ENCODE measurements around the gene PAPSS2. TPM values are rescaled to one million over a fixed set of nuclear protein-coding genes. Genes with fewer than 3 reads are reported as not detected.

Gene PAPSS2
- total RNA-seq, 4 donors from 2014 or later, result 2.2 to 5.1 (median 4.5) TPM

DNA sequence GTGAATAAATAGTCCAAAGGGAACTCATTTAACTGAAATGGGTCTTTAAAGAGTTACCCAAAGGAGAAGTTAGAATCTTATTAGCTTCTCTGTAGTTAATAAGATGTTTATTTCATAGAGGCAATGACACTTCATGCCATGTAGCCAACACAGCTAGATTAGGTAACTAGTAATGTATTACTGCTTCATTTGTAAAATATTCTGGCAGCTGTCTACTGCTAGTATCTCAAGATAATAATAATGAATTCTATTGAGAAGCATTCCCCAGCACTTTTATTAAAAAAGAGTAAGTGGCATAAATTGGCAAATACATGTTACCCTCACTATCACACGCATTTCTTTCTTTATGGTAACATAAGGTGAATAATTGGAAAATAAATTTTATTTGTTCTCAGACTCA, 10.1 kb downstream of the PAPSS2 start:
- TF ChIP-seq, protein P1, sequence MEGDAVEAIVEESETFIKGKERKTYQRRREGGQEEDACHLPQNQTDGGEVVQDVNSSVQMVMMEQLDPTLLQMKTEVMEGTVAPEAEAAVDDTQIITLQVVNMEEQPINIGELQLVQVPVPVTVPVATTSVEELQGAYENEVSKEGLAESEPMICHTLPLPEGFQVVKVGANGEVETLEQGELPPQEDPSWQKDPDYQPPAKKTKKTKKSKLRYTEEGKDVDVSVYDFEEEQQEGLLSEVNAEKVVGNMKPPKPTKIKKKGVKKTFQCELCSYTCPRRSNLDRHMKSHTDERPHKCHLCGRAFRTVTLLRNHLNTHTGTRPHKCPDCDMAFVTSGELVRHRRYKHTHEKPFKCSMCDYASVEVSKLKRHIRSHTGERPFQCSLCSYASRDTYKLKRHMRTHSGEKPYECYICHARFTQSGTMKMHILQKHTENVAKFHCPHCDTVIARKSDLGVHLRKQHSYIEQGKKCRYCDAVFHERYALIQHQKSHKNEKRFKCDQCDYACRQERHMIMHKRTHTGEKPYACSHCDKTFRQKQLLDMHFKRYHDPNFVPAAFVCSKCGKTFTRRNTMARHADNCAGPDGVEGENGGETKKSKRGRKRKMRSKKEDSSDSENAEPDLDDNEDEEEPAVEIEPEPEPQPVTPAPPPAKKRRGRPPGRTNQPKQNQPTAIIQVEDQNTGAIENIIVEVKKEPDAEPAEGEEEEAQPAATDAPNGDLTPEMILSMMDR (IDR thresholded peaks at IDR 0.05), result no peak
- no peak for TF ChIP-seq POLR2A (IDR thresholded peaks at IDR 0.05)
- intact Hi-C loops (cut with DNase I; ENCODE audit: low total_unique reads), result no loop called here
- WGBS, 2 donors, result 93 to 96% methylated on average over 1 of the region's 1 CpG
- no peak for DNase-seq (ENCODE audit: low spot score in 2 of 2)
- H3K4me3 ChIP-seq (ENCODE audit: low read depth, poor library complexity, severe bottlenecking), result no peak overlapping the region

DNA sequence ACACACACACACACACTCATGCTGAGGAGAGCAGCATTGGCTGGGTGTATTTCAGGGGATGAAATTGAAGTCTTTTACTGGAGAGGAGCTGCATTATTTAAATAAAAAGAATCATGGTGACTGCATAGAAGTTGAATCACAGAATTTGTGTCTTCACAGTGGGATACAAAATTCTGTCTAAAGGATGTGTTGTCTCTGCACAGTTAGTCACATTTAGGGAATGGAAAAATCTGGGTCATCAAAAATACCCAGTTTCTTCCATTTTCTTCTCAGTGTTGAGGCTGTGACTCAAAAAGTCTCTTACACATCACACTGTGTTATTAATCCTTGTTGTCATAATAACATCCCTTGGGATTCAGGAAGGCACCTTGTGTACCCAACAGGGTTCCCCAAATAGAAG, 10.9 kb downstream of the PAPSS2 start:
- TF ChIP-seq, protein P1 (IDR thresholded peaks at IDR 0.05), result no peak
- intact Hi-C loops (cut with DNase I; ENCODE audit: low total_unique reads), result no loop called here
- DNase-seq (ENCODE audit: low spot score in 2 of 2), result no peak

DNA sequence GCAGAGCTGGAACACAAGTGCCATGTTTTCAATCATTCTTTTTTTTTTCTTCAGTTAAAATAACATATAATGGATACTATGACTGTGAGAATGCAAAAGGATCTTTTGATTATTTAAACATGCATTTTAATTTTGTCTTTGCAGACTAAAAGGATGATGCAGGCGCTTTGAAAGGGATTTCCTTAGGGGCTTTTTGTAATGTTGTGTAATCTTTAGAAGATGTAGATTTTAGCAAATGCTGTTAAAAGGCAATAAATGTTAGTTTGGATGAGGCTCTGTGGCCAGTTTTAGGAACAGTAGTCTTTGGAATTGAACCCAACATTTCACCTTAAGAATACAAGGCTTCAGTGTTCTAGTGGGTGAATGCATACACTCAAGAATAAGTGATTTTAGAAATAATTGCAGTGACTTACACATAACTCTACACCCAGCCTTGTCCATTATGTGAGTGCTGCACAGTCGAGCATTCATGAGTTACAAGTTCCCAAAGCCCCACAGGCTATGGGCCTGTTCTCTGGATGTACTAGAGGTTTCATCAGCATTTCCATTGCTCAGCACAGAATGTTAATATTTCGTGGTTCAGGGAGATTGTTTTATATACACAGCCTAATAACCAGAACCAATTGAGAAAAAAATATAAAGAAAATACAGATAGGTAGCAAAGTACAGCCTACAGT, 11.6 kb downstream of the PAPSS2 start:
- TF ChIP-seq POLR2A (IDR thresholded peaks at IDR 0.05), result no peak
- TF ChIP-seq, protein P1 (IDR thresholded peaks at IDR 0.05), result no peak
- H3K4me3 ChIP-seq (ENCODE audit: low read depth, poor library complexity, severe bottlenecking), result no peak overlapping the region
- 50% methylated on average over 3 of the region's 3 CpGs for WGBS, 2 donors
- DNase-seq (ENCODE audit: low spot score in 2 of 2), result no peak
- intact Hi-C loops (cut with DNase I; ENCODE audit: low total_unique reads), result no loop called here

More for the DNA sequence above, 10.9 kb downstream of the PAPSS2 start:
- no peak overlapping the region for H3K4me3 ChIP-seq (ENCODE audit: low read depth, poor library complexity, severe bottlenecking)

DNA sequence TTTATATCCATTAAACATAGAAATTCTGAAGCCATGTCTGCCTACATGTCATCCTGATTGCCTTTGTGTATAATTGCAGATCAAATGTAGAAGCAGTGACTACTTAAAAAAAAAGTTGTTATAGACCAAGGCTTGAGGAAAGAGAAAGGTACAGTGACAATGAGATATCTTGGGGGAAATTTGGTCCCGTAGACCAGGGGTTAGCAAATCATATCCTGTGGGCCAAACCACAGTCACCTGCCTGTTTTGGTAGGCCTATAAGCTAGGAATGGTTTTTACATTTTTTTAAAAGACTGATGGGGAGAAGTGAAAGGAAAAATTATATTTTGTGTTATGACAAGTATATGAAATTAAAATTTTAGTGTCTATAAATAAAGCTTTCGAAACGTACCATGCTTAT, 12.9 kb downstream of the PAPSS2 start:
- no peak for DNase-seq (ENCODE audit: low spot score in 2 of 2)
- intact Hi-C loops (cut with DNase I; ENCODE audit: low total_unique reads), result no loop called here
- 85 to 86% methylated on average over 3 of the region's 3 CpGs for whole genome bisulfite sequencing, 2 donors
- no peak for TF ChIP-seq POLR2A (IDR thresholded peaks at IDR 0.05)
- TF ChIP-seq, protein P1 (IDR thresholded peaks at IDR 0.05), result no peak
- no peak overlapping the region for H3K4me3 ChIP-seq (ENCODE audit: low read depth, poor library complexity, severe bottlenecking)

DNA sequence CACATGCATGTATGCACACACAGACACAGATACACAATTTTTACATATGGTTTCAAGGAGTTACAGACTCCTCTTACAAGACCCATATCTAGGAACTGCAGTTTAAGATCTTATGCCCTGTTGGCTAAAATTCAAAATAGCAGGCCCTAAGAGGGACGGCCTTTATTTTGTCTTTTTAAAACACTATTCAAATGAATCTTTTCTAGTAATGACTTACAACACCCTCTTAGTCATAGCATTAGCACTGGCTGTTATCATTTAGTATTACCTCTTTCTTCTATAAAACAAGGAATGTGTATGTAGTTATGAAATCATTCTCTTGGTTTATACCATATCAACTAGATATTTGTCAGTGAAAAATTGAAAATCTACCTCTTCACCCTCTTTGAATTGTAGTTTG, 15.3 kb downstream of the PAPSS2 start:
- WGBS, 2 donors, result 56 to 66% methylated on average over 1 of the region's 1 CpG
- intact Hi-C loops (cut with DNase I; ENCODE audit: low total_unique reads), result no loop called here

More for the DNA sequence above, 15.3 kb downstream of the PAPSS2 start:
- no peak for DNase-seq (ENCODE audit: low spot score in 2 of 2)
- H3K4me3 ChIP-seq (ENCODE audit: low read depth, poor library complexity, severe bottlenecking), result no peak overlapping the region
- TF ChIP-seq POLR2A (IDR thresholded peaks at IDR 0.05), result no peak
- TF ChIP-seq, protein P1 (IDR thresholded peaks at IDR 0.05), result no peak

All from lower leg skin (tissue), 4 donors.